ENCODE data around the gene RNGTT. TPM values are rescaled to one million over a fixed set of nuclear protein-coding genes. Genes with fewer than 3 reads are reported as not detected.

RNGTT gene
- total RNA-seq, 2 donors from 2014 or later, result 7.5 to 11.3 TPM

GRCh38 chr6:88869263-88870020, 94.0 kb downstream of the RNGTT start:
- DNase-seq (ENCODE audit: low spot score), result no peak
- TF ChIP-seq, protein P1, sequence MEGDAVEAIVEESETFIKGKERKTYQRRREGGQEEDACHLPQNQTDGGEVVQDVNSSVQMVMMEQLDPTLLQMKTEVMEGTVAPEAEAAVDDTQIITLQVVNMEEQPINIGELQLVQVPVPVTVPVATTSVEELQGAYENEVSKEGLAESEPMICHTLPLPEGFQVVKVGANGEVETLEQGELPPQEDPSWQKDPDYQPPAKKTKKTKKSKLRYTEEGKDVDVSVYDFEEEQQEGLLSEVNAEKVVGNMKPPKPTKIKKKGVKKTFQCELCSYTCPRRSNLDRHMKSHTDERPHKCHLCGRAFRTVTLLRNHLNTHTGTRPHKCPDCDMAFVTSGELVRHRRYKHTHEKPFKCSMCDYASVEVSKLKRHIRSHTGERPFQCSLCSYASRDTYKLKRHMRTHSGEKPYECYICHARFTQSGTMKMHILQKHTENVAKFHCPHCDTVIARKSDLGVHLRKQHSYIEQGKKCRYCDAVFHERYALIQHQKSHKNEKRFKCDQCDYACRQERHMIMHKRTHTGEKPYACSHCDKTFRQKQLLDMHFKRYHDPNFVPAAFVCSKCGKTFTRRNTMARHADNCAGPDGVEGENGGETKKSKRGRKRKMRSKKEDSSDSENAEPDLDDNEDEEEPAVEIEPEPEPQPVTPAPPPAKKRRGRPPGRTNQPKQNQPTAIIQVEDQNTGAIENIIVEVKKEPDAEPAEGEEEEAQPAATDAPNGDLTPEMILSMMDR (IDR thresholded peaks at IDR 0.05), result no peak
- Histone ChIP-seq H3K27ac (no peak overlapping the region), H3K27me3 (no peaks in the 10 kb centered on the region), H3K4me1 (peaks cover 0 to 5% of the 10 kb centered on the region in 2 donors), H3K36me3 (no peaks in the 10 kb centered on the region), H3K9me3 (no peaks in the 10 kb centered on the region), H3K4me3 (no peak overlapping the region)

- TF ChIP-seq, protein P1 (IDR thresholded peaks at IDR 0.05), result no peak
- no peaks in the 10 kb centered on the region for H3K9me3 ChIP-seq
- DNase-seq (ENCODE audit: low spot score), result no peak
Observed at GRCh38 chr6:88867841-88868731, 95.3 kb downstream of the RNGTT start.

GRCh38 chr6:88866856-88867255, 96.6 kb downstream of the RNGTT start:
- Histone ChIP-seq H3K27me3 (no peaks in the 10 kb centered on the region), H3K4me3 (no peak overlapping the region), H3K27ac (no peak overlapping the region), H3K4me1 (peaks cover 0 to 5% of the 10 kb centered on the region in 2 donors), H3K9me3 (no peaks in the 10 kb centered on the region), H3K36me3 (no peaks in the 10 kb centered on the region)
- TF ChIP-seq, protein P1 (IDR thresholded peaks at IDR 0.05), result no peak
- no peak for DNase-seq (ENCODE audit: low spot score)

More at GRCh38 chr6:88867841-88868731, 95.3 kb downstream of the RNGTT start:
- Histone ChIP-seq H3K27me3 (no peaks in the 10 kb centered on the region), H3K4me3 (no peak overlapping the region), H3K27ac (no peak overlapping the region), H3K4me1 (peaks cover 0 to 5% of the 10 kb centered on the region in 2 donors), H3K36me3 (no peaks in the 10 kb centered on the region)

DNA sequence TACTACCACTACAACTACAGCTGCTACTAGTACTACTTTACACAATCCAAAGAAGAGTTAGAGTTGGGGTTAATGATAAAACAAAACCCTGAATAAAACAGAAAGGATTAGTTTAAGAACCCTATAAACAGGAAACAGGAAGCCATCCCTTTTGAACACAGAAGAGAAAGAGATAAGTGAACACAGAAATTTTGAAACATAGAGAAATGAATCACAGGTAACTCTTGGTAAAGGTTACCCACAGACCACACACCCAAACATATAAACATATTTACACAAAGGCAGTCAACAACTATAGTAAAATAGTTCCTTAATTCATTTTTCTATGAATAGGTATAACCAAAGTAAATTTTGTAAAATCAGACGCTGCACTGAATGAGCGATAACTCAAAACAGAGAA, 98.1 kb downstream of the RNGTT start:
- Histone ChIP-seq H3K9me3 (no peaks in the 10 kb centered on the region), H3K36me3 (no peaks in the 10 kb centered on the region), H3K4me3 (no peak overlapping the region), H3K27me3 (no peaks in the 10 kb centered on the region), H3K27ac (no peak overlapping the region), H3K4me1 (peaks cover 0 to 5% of the 10 kb centered on the region in 2 donors)
- no peak for DNase-seq (ENCODE audit: low spot score)
- TF ChIP-seq, protein P1 (IDR thresholded peaks at IDR 0.05), result no peak

DNA sequence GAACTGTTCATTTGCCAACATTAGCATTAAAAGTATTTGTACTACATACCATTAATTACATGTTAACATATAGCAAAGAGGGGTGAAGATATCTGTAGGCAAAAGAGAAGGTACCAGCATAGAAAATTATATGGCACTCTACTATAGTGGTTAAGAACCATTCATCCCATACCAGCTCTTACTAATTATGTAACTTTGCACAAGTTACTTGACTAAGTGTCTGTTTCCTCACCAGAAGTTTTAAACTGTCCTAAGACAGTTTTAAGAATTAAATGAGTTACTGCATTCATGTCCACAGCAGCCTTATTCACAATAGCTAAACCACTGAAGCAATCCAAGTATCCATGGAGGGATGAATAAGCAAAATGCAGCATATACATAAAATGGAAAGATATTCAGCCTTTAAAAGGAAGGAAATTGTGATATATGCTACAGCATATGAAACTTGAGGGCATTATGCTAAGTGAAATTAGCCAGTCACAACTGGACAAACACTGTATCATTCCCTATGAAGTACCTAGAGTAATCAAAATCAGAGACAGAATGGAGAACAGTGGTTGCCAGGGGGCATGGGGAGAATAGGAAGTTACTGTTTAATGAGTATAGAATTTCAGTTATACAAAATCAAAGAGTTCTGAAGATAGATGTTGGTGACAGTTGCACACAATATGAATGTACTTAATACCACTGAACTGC, 98.9 kb downstream of the RNGTT start:
- TF ChIP-seq, protein P1 (IDR thresholded peaks at IDR 0.05), result no peak
- H3K4me1 ChIP-seq, result peaks cover 0 to 5% of the 10 kb centered on the region in 2 donors
- no peaks in the 10 kb centered on the region for H3K27me3 ChIP-seq
- H3K4me3 ChIP-seq, result no peak overlapping the region
- DNase-seq (ENCODE audit: low spot score), result no peak
- no peaks in the 10 kb centered on the region for H3K36me3 ChIP-seq
- H3K27ac ChIP-seq, result no peak overlapping the region
- H3K9me3 ChIP-seq, result no peaks in the 10 kb centered on the region
